NCI-H524 (cell line): ENCODE data around the gene TDRD7.
A peak's percentile ranks its signal among the peaks of the same experiment; 100 is the strongest.
"Not testable (repeated sequence)": the region's sequence is repeated elsewhere in the genome, so short reads cannot be mapped to it uniquely, and the experiment has no call there.

Experiments used
- DNase-seq, 2 experiments: peaks; one replicate each; lab custom pipeline; 2025; lab: John Stamatoyannopoulos, UW

Gene TDRD7

GRCh38 chr9:97427885-97428284 is 16.0 kb downstream of the TDRD7 start:
- no peak for DNase-seq

DNA sequence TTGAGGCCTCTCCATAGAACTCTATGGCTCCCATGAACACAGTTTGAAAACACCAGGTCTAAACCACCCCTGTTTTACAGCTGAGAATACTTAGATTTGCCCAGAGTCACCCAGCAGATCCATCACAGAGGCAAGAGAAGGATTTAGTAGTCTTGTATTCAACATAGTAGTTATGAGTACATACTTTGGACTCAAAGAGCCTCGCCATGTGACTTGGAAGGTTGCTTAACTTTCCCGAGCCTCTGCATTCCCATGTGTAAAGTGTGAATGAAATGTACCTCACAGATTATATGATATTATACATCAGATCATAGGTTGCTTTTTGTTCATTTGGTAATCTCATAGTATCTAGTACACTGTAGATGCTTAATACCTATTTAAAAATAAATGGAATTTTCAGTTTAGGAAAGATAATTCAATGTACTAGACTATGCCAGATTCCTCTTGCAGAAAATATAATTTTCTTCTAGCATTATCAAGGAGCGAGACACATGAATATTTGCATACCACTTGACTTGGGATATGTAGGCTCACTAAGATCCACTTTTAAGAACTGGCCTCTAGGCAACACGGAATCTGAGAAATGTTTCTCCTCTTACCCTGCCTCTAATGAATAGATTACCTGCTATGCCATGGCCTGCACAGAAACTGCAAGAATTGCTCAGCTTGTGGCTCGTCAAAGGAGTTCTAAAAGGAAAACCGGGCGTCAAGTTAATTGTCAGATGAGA is 18.6 kb downstream of the TDRD7 start:
- no peak for DNase-seq

DNA sequence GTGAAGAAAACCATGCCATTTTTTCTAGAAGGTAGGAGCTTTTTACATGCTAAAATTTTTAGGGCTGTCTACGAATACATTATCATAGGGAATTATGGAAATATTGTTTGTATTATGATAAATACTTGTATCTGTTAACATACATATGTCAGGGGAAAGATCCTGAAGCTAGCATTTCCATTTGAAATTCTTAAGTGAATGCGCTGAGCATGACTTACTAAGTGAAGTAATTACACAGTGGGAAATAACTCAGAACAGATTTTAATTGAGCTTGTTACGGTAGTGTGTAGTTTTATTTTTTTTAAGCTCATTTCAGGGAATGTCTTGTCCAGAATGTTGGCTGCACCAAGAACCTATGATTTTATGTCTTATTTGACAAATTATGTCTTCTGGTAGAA is 19.1 kb downstream of the TDRD7 start:
- DNase-seq = no peak

- DNase-seq = no peak
Observed at GRCh38 chr9:97431549-97432143, 19.8 kb downstream of the TDRD7 start.

GRCh38 chr9:97437051-97437600 is 25.2 kb downstream of the TDRD7 start:
- no peak for DNase-seq

GRCh38 chr9:97438257-97438656 is 26.4 kb downstream of the TDRD7 start:
- no peak for DNase-seq

- DNase-seq = no peak
Observed at GRCh38 chr9:97438666-97439065, 26.8 kb downstream of the TDRD7 start.

DNA sequence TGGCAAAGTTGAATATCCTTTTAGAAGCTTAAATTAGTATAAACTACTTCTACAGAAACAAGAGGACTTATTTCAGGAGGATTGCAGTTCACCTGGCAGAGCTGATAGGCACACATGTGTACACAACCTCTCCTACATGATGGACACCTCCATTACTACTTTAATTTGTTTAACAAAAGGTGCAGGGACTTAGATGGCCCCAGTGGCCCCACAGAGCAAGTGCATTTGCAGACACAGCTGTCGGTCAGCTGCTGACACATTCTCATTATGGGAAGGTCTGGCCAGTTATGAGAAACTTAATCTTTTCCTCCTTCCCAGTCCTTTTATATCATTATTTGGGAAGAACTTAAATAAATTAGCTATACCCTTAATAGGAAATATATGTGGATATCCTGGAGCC is 28.3 kb downstream of the TDRD7 start:
- peak in 1 of 2 experiments; percentile 43 for DNase-seq

- no peak for DNase-seq
Observed at GRCh38 chr9:97441729-97442128, 29.8 kb downstream of the TDRD7 start.

- peak in 1 of 2 experiments; percentile 48 for DNase-seq
Observed at GRCh38 chr9:97445119-97445701, 33.3 kb downstream of the TDRD7 start.

DNA sequence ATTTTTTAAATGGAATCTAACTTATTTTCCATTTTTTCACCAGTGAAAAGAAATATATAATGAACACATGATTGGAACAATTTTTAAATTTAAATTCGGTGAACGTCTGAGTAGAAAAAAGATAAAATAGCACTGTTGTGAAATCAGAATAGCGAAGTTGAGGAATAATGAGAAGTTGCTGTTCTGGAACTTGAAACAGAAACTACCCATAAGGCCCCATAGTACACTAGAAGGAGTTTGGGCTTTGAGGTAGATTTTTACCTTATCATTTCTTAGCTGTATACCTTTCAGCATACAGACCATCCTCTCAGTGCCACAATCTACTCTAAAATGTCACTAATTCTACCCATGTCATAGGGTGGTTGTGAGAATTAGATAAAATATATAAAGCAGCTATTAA is 35.1 kb downstream of the TDRD7 start:
- DNase-seq = no peak

DNA sequence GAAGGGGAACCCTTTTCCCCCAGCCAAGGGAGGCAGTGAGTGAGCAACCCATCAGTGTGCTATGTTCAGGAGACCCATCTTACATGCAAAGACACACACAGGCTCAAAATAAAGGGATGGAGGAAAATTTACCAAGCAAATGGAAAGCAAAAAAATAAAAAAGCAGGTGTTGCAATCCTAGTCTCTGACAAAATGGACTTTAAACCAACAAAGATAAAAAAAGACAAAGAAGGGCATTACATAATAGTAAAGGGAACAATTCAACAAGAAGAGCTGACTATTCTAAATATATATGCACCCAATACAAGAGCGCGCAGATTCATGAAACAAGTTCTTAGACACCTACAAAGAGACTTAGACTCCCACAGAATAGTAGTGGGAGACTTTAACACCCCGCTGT is 41.7 kb downstream of the TDRD7 start:
- not testable (repeated sequence) for DNase-seq

GRCh38 chr9:97456841-97457240 is 44.9 kb downstream of the TDRD7 start:
- not testable (repeated sequence) for DNase-seq

- DNase-seq = no peak
Observed at GRCh38 chr9:97459326-97459725, 47.4 kb downstream of the TDRD7 start.

- no peak for DNase-seq
Observed at GRCh38 chr9:97462159-97462558, 50.3 kb downstream of the TDRD7 start.

- no peak for DNase-seq
Observed at GRCh38 chr9:97462914-97463313, 51.0 kb downstream of the TDRD7 start.

DNA sequence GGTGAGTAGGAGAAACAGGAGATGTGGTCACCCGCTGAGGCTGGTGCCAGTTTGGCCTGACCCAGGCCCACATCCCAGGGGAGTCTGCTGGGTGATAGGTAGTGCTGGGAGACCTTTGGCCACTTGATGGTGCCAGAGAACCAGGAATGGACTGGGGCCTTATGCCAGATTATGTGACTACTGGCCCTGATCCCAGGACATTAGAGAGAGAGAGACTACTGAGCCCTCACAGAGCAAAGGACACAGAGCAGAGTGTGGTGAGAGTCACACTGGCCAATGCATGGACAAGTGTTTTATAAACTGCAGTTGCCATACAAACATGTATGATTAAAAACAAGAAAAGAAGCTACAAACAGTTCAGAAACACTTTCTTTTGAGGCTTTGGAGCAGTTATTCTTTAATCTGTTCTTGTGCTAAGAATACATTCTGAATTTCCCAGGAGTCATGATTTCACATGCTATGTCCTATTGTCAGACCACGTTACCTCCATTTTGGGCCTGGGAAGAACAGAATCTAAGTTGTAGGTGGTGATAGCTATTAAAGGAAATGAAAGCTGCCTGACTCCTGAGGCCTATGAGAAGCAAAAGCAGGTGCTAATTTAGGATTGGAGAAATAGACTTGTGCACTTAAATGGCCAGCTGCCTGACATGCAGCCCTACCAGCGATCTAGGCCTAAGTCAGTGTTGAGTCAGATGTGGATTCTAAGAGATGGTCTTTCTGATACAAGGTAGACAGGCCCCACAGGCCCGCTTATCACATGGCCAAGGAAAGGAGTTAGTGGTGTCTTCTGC is 57.0 kb downstream of the TDRD7 start:
- DNase-seq = peak; percentile 55 to 77

- DNase-seq = peak in 1 of 2 experiments; percentile 42
Observed at GRCh38 chr9:97470076-97470475, 58.2 kb downstream of the TDRD7 start.

DNA sequence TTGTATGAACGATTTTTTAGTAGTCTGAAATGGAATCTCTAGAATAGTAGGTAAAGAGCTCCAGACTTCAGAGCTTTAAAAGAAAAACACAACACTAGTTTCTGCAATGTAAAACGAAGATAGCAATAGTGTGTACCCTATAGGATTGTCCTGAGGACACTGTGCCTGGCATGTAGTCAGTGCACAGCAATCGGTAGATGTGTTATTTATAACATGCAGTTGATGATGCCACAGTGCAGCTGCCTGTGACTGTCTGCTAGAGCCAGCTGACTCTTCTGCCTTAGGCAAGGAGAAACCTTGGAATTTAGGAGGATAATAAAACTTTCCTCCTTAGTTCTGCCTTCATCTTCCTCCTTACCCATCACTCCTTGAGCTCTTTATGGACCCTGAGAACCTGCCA is 61.8 kb downstream of the TDRD7 start:
- DNase-seq = no peak

DNA sequence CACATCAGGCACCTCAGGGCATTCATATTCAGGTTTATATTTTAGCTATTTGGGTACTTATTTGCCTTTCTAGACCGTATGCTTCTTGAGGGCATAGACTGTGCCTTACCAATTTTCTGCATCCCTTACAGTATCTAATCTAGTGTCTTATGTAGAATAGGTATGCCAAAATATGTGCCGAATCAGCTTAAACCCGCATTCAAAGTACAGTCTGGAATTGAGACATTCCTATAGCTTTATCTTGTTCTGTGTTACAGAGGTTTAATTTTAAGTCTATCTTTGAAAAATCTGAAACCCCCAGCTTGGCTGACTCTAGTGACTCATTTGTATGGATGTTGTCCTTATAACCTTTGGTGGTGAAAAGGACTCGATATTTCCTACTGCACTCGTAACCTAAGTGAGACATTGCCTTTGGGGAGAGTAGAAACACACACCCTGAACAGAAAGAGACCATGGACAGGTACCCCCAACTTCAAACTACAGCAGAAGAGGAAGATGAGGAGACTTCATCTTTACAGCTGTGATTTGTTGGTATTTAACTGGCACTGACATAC is 62.6 kb downstream of the TDRD7 start:
- DNase-seq = no peak

DNA sequence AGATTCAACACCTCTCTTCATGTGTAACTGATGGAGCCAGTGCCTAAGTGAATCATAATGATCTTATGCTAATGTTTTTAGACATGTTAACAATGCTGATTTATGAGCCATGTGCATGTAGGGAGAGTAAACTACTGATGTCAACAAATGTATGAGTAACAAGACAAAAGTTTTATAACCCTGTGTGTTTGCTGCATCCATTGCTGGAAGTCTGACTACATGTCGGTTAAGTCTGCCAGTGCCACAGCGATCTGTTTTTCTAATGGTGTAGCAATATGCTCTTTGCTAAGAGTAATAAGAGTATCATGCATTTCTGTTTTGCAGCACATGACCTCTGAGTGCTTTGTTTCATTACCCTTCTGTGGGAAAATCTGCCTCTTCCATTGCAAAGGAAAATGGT is 63.2 kb downstream of the TDRD7 start:
- no peak for DNase-seq
